Body of pancreas (tissue), 4 donors: ENCODE data around the gene MTMR11. TPM values are rescaled to one million over a fixed set of nuclear protein-coding genes. Genes with fewer than 3 reads are reported as not detected.

ENCODE experiments used
- ATAC-seq: fragments of 150-250 bp; one replicate; pipeline ENCODE4 v1.9.1; 2016
- DNase-seq, 4 donors: peaks; one replicate each; pipeline ENCODE4 v3.0.0-alpha.2; 2019
- H3K27ac ChIP-seq, 4 donors: fragments of 200-600 bp; sonication (generic); 1 replicate in 3 of 4; 2 replicates in 1 of 4; pipeline versions ENCODE4 v1.5.1 to v1.6.1; 2016 to 2019; ENCODE audit warnings: mild to moderate bottlenecking in 1 of 4, mixed read lengths in 1 of 4, moderate library complexity in 1 of 4
- H3K27me3 ChIP-seq, 2 donors: fragments of 200-600 bp; sonication (generic); one replicate each; pipeline ENCODE4 v1.6.0; 2016; ENCODE audit warnings: mild to moderate bottlenecking in 1 of 2
- H3K36me3 ChIP-seq, 2 donors: fragments of 200-600 bp; sonication (generic); replicated peaks in 1 of 2; 2 replicates each; pipeline ENCODE4 v1.5.1; 2016; ENCODE audit warnings: low read depth in 2 of 2; ENCODE audit not compliant: insufficient read depth in 1 of 2
- H3K4me1 ChIP-seq: fragments of 200-600 bp; sonication (generic); one replicate; pipeline ENCODE4 v1.6.0; 2016
- H3K4me3 ChIP-seq, 2 donors: fragments of 200-600 bp; sonication (generic); 1 replicate in 1 of 2; 2 replicates in 1 of 2; pipeline ENCODE4 v1.5.1; 2016 to 2019
- H3K9me3 ChIP-seq, 3 donors: fragments of 200-600 bp; sonication (generic); 1 replicate in 2 of 3; 2 replicates in 1 of 3; pipeline ENCODE4 v1.5.1; 2016
- POLR2A ChIP-seq, 3 donors: fragments of 450-650 bp; IDR thresholded peaks; one replicate each; pipeline ENCODE4 v1.6.1; 2016; ENCODE audit warnings: antibody characterized with exemption in 3 of 3, mild to moderate bottlenecking in 2 of 3
- WGBS, 2 donors: methylation state at CpG; one replicate each; pipeline ENCODE4 v1.1.5; 2017; 5-methylcytosine and 5-hydroxymethylcytosine counted together
- intact Hi-C: fragments of 100-400 bp; cut with DNase I; formaldehyde crosslinking; loops from one replicate; pipeline ENCODE4 v1.15.1; 2023
- total RNA-seq, 2 donors: library from RNA; depleted of rRNA; stranded (reverse); fragments of >200 nt; gene quantifications; one replicate each; pipeline ENCODE4 v1.1.0, GENCODE V29; 2016
- TF ChIP-seq, protein P1 (sequence below), 7 experiments: fragments of 450-650 bp in 4 of 7; fragments of 200-600 bp in 3 of 7; sonication (generic) in 3 of 7; IDR thresholded peaks; one replicate each; pipeline ENCODE4 v1.5.1; 2016 to 2019; ENCODE audit warnings: antibody characterized with exemption in 7 of 7

Gene MTMR11, protein sequence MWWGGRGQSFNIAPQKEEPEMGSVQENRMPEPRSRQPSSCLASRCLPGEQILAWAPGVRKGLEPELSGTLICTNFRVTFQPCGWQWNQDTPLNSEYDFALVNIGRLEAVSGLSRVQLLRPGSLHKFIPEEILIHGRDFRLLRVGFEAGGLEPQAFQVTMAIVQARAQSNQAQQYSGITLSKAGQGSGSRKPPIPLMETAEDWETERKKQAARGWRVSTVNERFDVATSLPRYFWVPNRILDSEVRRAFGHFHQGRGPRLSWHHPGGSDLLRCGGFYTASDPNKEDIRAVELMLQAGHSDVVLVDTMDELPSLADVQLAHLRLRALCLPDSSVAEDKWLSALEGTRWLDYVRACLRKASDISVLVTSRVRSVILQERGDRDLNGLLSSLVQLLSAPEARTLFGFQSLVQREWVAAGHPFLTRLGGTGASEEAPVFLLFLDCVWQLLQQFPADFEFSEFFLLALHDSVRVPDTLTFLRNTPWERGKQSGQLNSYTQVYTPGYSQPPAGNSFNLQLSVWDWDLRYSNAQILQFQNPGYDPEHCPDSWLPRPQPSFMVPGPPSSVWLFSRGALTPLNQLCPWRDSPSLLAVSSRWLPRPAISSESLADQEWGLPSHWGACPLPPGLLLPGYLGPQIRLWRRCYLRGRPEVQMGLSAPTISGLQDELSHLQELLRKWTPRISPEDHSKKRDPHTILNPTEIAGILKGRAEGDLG
- total RNA-seq = 10 to 100 TPM in 1 of 2 donors, 1 to 10 TPM in 1; 3.0 to 28.3 TPM

DNA sequence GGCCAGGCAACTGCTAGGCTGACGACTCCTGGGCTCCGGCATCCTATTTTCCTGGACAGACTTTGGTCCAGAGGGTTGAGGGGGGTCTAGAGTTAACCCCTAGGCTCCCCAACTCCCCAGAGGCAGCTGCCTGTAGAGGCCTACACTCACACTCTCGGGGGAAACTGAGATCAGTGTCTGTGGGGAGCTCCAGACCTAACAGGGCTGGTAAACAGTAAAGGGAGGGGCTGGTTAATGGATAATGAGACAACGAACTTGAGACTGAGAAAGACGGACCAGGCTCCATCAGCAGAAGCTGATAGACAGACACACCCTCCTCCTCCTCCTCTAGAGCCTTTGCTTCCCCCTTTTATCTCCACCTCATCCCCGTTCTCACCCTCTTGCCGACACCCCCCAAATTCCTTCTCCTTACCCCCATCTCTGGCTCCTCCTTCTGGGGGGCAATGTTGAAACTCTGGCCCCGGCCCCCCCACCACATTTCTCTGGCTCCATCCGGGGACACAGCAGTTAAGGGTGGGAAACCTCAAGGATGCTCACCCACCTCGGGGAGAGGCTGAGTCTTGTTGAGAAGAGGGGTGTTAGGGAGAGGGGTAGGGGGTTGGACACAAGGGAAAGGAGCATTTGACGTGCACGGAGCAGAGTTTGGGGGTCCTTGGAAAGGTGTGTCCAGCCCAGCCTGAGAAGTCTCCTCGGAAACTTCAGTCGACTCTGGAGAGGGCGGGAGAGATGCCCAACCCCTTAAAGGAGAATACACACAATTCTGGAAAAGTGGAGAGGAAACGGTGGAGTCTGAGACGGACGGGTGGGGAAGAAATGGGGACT is at the start of gene MTMR11:
MTMR11 (minus strand) TSS at position 710 of the 822 bp plus-strand sequence; CDS start at position 478, 232 bp downstream.
- Histone ChIP-seq H3K36me3 (no peaks in the 10 kb centered on the region), H3K4me3 (peak within 1 kb of the TSS in 1 of 2 donors; percentile 4), H3K27me3 (no peaks in the 10 kb centered on the region), H3K27ac (peak within 1 kb of the TSS; percentile 3 to 63 (median 18)), H3K4me1 (peaks cover 45% of the 10 kb centered on the region), H3K9me3 (no peaks in the 10 kb centered on the region)
- ATAC-seq (no peak), DNase-seq (peak; percentile 38 to 62 (median 39))
- 9 to 16% methylated on average over 18 of the region's 18 CpGs for whole genome bisulfite sequencing, 2 donors
- intact Hi-C loops = no loop called here
- TF ChIP-seq POLR2A (IDR thresholded peaks at IDR 0.05) = no peak

DNA sequence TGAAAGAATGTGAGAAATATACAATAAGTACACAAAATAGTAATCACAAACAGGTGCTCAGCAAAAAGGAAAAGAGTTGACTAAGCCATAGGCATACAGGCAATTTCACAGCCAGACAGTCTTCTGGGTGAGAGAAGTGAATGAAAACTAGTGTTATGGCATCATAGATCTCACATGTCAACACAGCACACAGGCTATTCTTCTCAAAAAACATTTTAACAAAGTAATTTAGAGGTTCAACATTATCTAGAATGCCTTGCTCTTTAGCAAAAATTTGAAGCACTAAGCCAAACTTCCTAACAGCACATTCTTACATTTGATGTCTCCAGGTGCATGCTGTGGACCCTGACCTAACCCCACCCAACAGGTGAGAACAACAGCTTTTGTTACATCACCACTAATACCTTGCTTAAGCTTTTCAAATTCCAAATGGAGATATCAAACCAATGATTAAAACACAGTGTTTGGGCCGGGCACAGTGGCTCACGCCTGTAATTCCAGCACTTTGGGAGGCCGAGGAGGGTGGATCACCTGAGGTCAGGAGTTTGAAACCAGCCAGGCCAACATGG is 43.4 kb upstream of the MTMR11 start:
- TF ChIP-seq POLR2A (IDR thresholded peaks at IDR 0.05) = no peak
- TF ChIP-seq, protein P1, sequence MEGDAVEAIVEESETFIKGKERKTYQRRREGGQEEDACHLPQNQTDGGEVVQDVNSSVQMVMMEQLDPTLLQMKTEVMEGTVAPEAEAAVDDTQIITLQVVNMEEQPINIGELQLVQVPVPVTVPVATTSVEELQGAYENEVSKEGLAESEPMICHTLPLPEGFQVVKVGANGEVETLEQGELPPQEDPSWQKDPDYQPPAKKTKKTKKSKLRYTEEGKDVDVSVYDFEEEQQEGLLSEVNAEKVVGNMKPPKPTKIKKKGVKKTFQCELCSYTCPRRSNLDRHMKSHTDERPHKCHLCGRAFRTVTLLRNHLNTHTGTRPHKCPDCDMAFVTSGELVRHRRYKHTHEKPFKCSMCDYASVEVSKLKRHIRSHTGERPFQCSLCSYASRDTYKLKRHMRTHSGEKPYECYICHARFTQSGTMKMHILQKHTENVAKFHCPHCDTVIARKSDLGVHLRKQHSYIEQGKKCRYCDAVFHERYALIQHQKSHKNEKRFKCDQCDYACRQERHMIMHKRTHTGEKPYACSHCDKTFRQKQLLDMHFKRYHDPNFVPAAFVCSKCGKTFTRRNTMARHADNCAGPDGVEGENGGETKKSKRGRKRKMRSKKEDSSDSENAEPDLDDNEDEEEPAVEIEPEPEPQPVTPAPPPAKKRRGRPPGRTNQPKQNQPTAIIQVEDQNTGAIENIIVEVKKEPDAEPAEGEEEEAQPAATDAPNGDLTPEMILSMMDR (IDR thresholded peaks at IDR 0.05) = no peak
- peaks cover 0 to 7% of the 10 kb centered on the region in 2 donors for H3K36me3 ChIP-seq
- DNase-seq (no peak), ATAC-seq (no peak)
- H3K4me1 ChIP-seq = peaks cover 14% of the 10 kb centered on the region
- no peak overlapping the region for H3K27ac ChIP-seq
- intact Hi-C loops = no loop called here
- H3K4me3 ChIP-seq = no peak overlapping the region
- no peaks in the 10 kb centered on the region for H3K27me3 ChIP-seq
- no peaks in the 10 kb centered on the region for H3K9me3 ChIP-seq
- 92 to 100% methylated on average over 3 of the region's 3 CpGs for WGBS, 2 donors

DNA sequence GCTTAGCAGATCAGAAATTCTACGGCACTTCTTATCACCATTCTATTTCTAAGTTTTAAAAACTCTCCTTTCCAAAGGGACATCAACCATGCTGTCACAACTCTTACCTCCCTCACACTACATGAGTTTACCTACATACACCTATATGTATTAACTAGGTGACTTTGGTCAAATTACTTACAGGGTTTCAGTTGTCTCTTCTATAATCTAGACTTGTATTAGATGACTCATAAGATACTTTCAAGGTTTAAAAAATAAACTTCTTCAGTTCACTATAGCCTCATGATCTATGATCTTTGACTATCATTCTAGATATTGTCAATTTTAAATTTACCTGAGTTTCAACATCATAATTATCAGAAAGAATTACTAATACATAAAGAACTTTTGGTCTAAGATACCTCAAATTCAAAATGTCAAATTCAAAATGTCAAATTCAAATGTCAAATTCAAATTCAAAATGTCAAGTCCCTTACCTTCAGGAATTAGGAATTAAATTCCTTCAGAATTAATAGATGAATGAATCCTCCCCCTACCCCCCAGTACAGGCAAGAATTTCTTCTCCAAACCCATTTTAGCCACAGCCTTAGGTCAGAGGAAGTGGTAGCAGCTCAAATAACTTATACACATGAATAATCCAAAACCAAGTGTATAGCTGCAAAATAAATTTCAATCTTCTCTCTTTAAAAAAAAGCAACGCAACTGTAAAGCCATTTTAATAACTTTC is 42.7 kb upstream of the MTMR11 start:
- no peaks in the 10 kb centered on the region for H3K9me3 ChIP-seq
- WGBS, 2 donors = 80 to 83% methylated on average over 2 of the region's 2 CpGs
- no peak for ATAC-seq
- no peaks in the 10 kb centered on the region for H3K27me3 ChIP-seq
- DNase-seq = no peak
- peaks cover 0 to 8% of the 10 kb centered on the region in 2 donors for H3K36me3 ChIP-seq
- peak overlapping the region in 1 of 4 donors; percentile 2 for H3K27ac ChIP-seq
- peaks cover 14% of the 10 kb centered on the region for H3K4me1 ChIP-seq
- no peak overlapping the region for H3K4me3 ChIP-seq
- TF ChIP-seq, protein P1 (IDR thresholded peaks at IDR 0.05) = no peak
- no peak for TF ChIP-seq POLR2A (IDR thresholded peaks at IDR 0.05)
- intact Hi-C loops = no loop called here

DNA sequence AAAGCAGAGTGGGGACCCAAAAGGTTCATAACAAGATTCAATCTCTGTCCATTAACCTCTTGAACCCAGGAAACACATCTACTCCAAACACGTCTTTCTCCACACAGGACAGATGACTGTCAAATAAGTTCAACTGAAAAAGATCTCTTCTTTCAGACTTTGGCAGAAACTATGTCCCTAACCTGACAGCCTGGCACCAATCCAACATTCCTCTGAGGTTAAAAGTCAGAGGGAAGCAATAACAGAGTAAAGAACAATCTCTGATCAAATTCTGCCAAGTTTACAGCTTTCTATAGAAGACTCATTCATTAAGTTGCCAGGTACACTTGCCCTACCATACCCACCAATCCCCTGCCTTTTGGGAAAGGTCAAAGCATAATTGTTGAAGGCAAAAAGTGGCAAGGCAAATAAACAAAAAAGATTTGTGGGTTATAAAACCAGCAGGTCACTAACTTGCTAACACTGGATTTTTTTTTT is 41.9 kb upstream of the MTMR11 start:
- ATAC-seq = no peak
- Histone ChIP-seq H3K4me1 (peaks cover 14% of the 10 kb centered on the region), H3K27me3 (no peaks in the 10 kb centered on the region), H3K4me3 (no peak overlapping the region), H3K9me3 (no peaks in the 10 kb centered on the region), H3K27ac (peak overlapping the region in 1 of 4 donors; percentile 2), H3K36me3 (peaks cover 0 to 8% of the 10 kb centered on the region in 2 donors)
- intact Hi-C loops = no loop called here
- peak; percentile 23 to 41 (median 26) for DNase-seq
- WGBS, 2 donors = 43 to 54% methylated on average over 1 of the region's 1 CpG
- TF ChIP-seq, protein P1 (IDR thresholded peaks at IDR 0.05) = no peak
- TF ChIP-seq POLR2A (IDR thresholded peaks at IDR 0.05) = no peak
